NB4 (cell line): Measurements from ENCODE around the gene NXF2B.
"Not testable (repeated sequence)": the region's sequence is repeated elsewhere in the genome, so short reads cannot be mapped to it uniquely, and the experiment has no call there.

Source experiments
- CTCF ChIP-seq: IDR thresholded peaks from one replicate; pipeline ENCODE4 v1.5.1; 2012; ENCODE audit warnings: low read depth, low read length
- MAX ChIP-seq: IDR thresholded peaks from 2 replicates; pipeline ENCODE4 v1.6.1; 2011; ENCODE audit warnings: low read depth, low read length
- MYC ChIP-seq: IDR thresholded peaks from 2 replicates; pipeline ENCODE4 v1.6.1; 2011; ENCODE audit warnings: low read depth, low read length
- POLR2A ChIP-seq: IDR thresholded peaks from 2 replicates; pipeline ENCODE4 v1.6.1; 2011; ENCODE audit warnings: mild to moderate bottlenecking; ENCODE audit not compliant: insufficient read length; ENCODE audit errors: extremely low read depth

- TF ChIP-seq POLR2A, CTCF, MAX, MYC: not testable (repeated sequence)
Measured at GRCh38 chrX:102439908-102440307, at the start of gene NXF2B.
